Measurements from ENCODE around the gene MARF1.
"Not testable (repeated sequence)": the region's sequence is repeated elsewhere in the genome, so short reads cannot be mapped to it uniquely, and the experiment has no call there.

MARF1 gene

GRCh38 chr16:15652293-15653001 lies 9.5 kb upstream of the MARF1 start:
- no peak for TF ChIP-seq CTCF (IDR thresholded peaks at IDR 0.05; ENCODE audit: low read depth, low read length)

DNA sequence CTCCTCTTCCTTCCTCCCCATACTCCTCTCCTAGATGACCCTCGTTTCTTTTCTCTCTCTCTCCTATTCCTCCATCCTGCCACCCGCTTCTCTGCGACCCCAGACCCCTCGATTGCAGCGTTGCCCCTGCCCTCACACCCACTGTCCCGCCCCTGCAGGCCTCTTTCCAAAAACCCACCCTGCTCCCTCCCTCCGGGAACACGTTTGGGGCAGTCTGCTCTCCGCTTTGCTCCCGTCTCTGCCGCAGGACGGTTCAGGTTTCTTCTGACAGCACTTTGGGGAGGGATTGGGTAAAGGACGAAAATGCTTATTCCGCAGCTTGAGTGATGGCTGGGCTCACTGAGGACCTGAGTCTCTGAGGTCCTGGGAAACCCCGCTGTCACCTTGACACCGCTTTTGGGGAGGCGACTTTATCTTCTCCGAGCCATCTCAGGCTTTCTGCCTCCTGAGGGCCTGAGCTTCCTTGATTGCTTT lies 7.8 kb upstream of the MARF1 start:
- peak; percentile 26 for DNase-seq (ENCODE audit: low read depth, low spot score)
- peak overlapping the region; percentile 93 for H3K4me3 ChIP-seq (ENCODE audit: low read depth, low read length)
- in situ Hi-C loops (cut with HindIII; ENCODE audit: low sequenced_read_pairs) = no loop called here
- TF ChIP-seq CTCF (IDR thresholded peaks at IDR 0.05; ENCODE audit: low read depth, low read length) = no peak

More at GRCh38 chr16:15652293-15653001, 9.5 kb upstream of the MARF1 start:
- H3K4me3 ChIP-seq (ENCODE audit: low read depth, low read length) = no peak overlapping the region
- in situ Hi-C loops (cut with HindIII; ENCODE audit: low sequenced_read_pairs) = no loop called here
- no peak for DNase-seq (ENCODE audit: low read depth, low spot score)

- in situ Hi-C loops (cut with HindIII; ENCODE audit: low sequenced_read_pairs) = no loop called here
- DNase-seq (ENCODE audit: low read depth, low spot score) = peak; percentile 87
- H3K4me3 ChIP-seq (ENCODE audit: low read depth, low read length) = peak within 1 kb of the TSS; percentile 93
- TF ChIP-seq CTCF (IDR thresholded peaks at IDR 0.05; ENCODE audit: low read depth, low read length) = no peak
Observed at GRCh38 chr16:15650019-15650697, 7.2 kb upstream of the MARF1 start, which contains the start of gene NDE1. Gene NDE1 (plus strand): TSS chr16:15650245. CDS start chr16:15664779, 14,534 bp downstream.

GRCh38 chr16:15649727-15650018 lies 6.7 kb upstream of the MARF1 start:
- peak overlapping the region; percentile 38 for H3K4me3 ChIP-seq (ENCODE audit: low read depth, low read length)
- in situ Hi-C loops (cut with HindIII; ENCODE audit: low sequenced_read_pairs) = no loop called here
- TF ChIP-seq CTCF (IDR thresholded peaks at IDR 0.05; ENCODE audit: low read depth, low read length) = no peak
- no peak for DNase-seq (ENCODE audit: low read depth, low spot score)

DNA sequence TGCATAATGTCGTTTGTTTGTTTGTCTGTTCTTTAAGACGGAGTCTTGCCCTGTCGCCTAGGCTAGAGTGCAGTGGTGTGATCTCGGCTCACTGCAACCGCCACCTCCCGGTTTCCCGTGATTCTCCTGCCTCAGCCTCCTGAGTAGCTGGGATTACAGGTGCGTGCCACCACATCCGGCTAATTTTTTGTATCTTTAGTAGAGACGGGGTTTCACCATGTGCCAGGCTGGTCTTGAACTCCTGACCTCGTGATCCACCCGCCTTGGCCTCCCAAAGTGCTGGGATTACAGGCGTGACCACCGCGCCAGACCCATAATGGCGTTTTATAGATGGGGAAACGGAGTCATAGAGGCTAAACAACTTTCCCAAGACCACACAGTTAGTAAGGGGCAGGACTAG lies 6.4 kb upstream of the MARF1 start:
- in situ Hi-C loops (cut with HindIII; ENCODE audit: low sequenced_read_pairs); DNase-seq (ENCODE audit: low read depth, low spot score): not testable (repeated sequence)
- peak overlapping the region; percentile 38 for H3K4me3 ChIP-seq (ENCODE audit: low read depth, low read length)

GRCh38 chr16:15648135-15648730 lies 5.3 kb upstream of the MARF1 start:
- no peak for DNase-seq (ENCODE audit: low read depth, low spot score)
- no peak for TF ChIP-seq CTCF (IDR thresholded peaks at IDR 0.05; ENCODE audit: low read depth, low read length)
- H3K4me3 ChIP-seq (ENCODE audit: low read depth, low read length) = no peak overlapping the region
- in situ Hi-C loops (cut with HindIII; ENCODE audit: low sequenced_read_pairs) = no loop called here

Measured in astrocyte of the spinal cord (primary cell).